ENCODE measurements around the gene FOXL3. TPM values are rescaled to one million over a fixed set of nuclear protein-coding genes. Genes with fewer than 3 reads are reported as not detected.

FOXL3 gene
- total and polyA plus RNA-seq, 8 donors: not detected

GRCh38 chr7:301291-302053, 11.5 kb downstream of the FOXL3 start:
- Histone ChIP-seq H3K27me3 (peaks cover 0 to 15% (median 0%) of the 10 kb centered on the region in 3 donors), H3K4me1 (no peaks in the 10 kb centered on the region), H3K4me3 (no peak overlapping the region), H3K27ac (no peak overlapping the region), H3K36me3 (no peaks in the 10 kb centered on the region), H3K9me3 (no peaks in the 10 kb centered on the region)
- DNase-seq: no peak
- WGBS, 5 donors: 84 to 88% (median 86%) methylated on average over 31 to 34 of the region's 34 CpGs
- intact Hi-C loops (cut with DNase I; ENCODE audit: low total_unique reads): no loop called here
- TF ChIP-seq POLR2AphosphoS5 (IDR thresholded peaks at IDR 0.05) (no peak), EP300 (IDR thresholded peaks at IDR 0.05) (no peak), CTCF (IDR thresholded peaks at IDR 0.05) (no peak), POLR2A (IDR thresholded peaks at IDR 0.05) (no peak)

GRCh38 chr7:302054-302992, 12.4 kb downstream of the FOXL3 start:
- 89 to 95% (median 90%) methylated on average over 17 to 18 of the region's 18 CpGs for WGBS, 5 donors
- H3K27me3 ChIP-seq: peaks cover 0 to 13% (median 0%) of the 10 kb centered on the region in 3 donors
- intact Hi-C loops (cut with DNase I; ENCODE audit: low total_unique reads): no loop called here

DNA sequence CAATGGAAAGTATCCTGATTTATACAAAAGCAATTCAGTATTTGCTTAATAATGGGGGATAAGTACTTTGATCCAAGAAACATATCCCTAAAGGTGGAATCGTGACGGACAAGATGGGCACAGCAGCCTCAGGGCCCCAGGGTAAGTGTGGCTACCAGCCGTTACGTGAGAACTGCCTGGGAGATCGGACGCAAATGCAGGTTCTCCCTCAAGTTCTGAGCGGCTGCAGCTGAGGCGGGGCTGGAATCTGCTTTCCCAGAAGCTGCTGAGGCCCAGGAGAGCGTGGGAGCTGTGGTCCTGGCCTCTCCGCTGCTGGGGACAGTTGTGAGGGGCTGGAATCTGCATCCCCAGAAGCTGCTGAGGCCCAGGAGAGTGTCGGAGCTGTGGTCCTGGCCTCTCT, 13.5 kb downstream of the FOXL3 start:
- Histone ChIP-seq H3K9me3 (peaks cover 0 to 5% (median 2%) of the 10 kb centered on the region in 4 donors), H3K36me3 (no peaks in the 10 kb centered on the region), H3K4me3 (no peak overlapping the region), H3K4me1 (no peaks in the 10 kb centered on the region), H3K27me3 (peaks cover 0 to 4% (median 0%) of the 10 kb centered on the region in 3 donors), H3K27ac (no peak overlapping the region)
- intact Hi-C loops (cut with DNase I; ENCODE audit: low total_unique reads): no loop called here
- no peak for TF ChIP-seq POLR2AphosphoS5 (IDR thresholded peaks at IDR 0.05)
- no peak for TF ChIP-seq CTCF (IDR thresholded peaks at IDR 0.05)
- TF ChIP-seq EP300 (IDR thresholded peaks at IDR 0.05): no peak
- TF ChIP-seq POLR2A (IDR thresholded peaks at IDR 0.05): no peak
- WGBS, 5 donors: 81 to 93% (median 90%) methylated on average over 11 of the region's 11 CpGs
- no peak for DNase-seq

More at GRCh38 chr7:302054-302992, 12.4 kb downstream of the FOXL3 start:
- H3K36me3 ChIP-seq: no peaks in the 10 kb centered on the region
- DNase-seq: no peak
- no peak overlapping the region for H3K27ac ChIP-seq
- H3K4me3 ChIP-seq: no peak overlapping the region
- no peaks in the 10 kb centered on the region for H3K4me1 ChIP-seq
- TF ChIP-seq POLR2A (IDR thresholded peaks at IDR 0.05): no peak
- TF ChIP-seq CTCF (IDR thresholded peaks at IDR 0.05): no peak
- TF ChIP-seq POLR2AphosphoS5 (IDR thresholded peaks at IDR 0.05): no peak
- TF ChIP-seq EP300 (IDR thresholded peaks at IDR 0.05): no peak
- no peaks in the 10 kb centered on the region for H3K9me3 ChIP-seq

DNA sequence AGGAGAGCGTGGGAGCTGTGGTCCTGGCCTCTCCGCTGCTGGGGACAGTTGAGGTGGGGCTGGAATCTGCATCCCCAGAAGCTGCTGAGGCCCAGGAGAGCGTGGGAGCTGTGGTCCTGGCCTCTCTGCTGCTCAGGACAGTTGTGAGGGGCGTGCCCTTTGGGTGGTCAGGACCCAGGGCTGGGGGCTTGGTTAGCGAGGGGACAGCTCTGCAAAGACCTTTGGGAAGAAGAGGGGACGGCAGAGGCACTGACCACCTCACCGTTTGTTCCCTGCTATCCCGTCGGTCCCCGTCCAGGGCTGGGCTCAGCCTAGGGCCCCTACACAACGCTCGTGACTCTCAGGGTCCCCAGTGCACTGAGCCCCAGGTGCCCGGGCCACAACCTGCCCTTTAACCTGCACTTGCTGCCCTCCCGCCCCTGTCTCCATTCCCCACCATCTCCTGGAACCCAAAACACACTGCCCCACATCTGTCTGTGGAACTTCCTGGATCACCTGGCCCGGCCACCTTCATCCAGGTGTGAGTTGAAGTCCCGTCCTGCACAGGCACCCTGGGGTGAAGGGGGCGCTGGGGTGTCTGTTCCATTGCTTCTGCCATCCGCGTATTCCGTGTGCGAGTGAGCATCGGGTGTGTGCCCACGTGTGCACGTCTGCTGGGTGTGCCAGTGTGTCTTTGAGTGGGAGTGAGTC, 14.1 kb downstream of the FOXL3 start:
- WGBS, 5 donors: 86 to 91% (median 90%) methylated on average over 20 to 24 of the region's 24 CpGs
- Histone ChIP-seq H3K9me3 (peaks cover 0 to 5% (median 2%) of the 10 kb centered on the region in 4 donors), H3K36me3 (no peaks in the 10 kb centered on the region), H3K4me1 (no peaks in the 10 kb centered on the region), H3K27me3 (peaks cover 0 to 4% (median 0%) of the 10 kb centered on the region in 3 donors), H3K4me3 (no peak overlapping the region), H3K27ac (no peak overlapping the region)
- no peak for TF ChIP-seq CTCF (IDR thresholded peaks at IDR 0.05)
- intact Hi-C loops (cut with DNase I; ENCODE audit: low total_unique reads): no loop called here
- DNase-seq: no peak
